AG10803 (cell line): ENCODE results near the gene IGF1.

Source experiments
- DNase-seq: peaks from one replicate; pipeline ENCODE4 v3.0.0; 2010; ENCODE audit warnings: low read depth
- H3K4me3 ChIP-seq: 2 replicates; pipeline ENCODE4 v1.5.1; 2011; ENCODE audit warnings: mild to moderate bottlenecking, low read length, control low read depth
- TF ChIP-seq, protein P1 (sequence below): conservative IDR thresholded peaks from 2 replicates; pipeline ENCODE4 v1.5.1; 2011; ENCODE audit warnings: mild to moderate bottlenecking, low read length, control low read depth, inconsistent platforms

IGF1 gene

DNA sequence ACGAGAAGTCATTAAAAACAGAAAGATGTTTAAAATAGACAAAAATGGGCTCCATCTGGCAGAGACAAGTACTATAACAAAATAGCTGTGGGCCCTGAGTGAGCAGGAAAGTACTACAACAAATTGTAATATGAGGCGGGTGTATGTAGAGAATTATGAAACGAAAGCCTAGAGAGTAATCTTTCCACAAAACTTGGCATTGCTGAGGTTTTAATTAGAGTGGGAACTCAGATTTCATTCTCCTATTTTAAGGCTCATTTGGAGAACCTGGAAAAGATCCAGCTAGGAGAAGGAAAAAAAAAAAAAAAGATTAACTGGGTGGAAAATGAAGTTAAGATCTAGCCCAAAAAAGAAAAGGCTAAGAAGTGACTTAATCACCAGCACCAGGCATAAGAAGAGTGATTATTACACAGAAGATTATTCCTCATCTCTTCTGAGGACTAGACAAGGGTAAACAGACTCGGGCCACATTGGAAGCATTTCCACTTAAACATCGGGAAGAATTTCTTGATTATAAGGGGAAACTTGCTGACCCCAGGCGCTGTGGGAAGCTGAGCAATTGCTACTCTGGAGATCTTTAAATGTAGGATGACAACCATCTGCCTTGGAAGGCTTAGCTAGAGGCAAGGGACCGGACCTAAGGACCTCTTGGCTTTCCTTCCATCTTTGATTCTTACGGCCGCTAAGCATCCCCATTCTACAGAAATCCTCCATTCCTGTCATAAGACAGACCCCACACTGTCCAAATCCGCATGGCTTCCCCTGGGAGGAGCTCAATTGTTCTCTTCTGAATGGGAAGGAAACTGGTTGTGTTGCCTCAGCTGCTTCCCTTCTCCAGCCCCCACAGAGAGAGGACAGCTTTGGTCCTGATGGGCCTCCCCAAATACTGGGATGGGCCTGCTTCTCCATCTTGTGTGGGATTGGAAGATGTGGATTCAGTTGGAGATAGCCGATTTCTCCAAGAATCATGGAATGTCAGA, 40.6 kb downstream of the IGF1 start:
- no peak overlapping the region for H3K4me3 ChIP-seq
- peak; percentile 20 for DNase-seq
- TF ChIP-seq, protein P1, sequence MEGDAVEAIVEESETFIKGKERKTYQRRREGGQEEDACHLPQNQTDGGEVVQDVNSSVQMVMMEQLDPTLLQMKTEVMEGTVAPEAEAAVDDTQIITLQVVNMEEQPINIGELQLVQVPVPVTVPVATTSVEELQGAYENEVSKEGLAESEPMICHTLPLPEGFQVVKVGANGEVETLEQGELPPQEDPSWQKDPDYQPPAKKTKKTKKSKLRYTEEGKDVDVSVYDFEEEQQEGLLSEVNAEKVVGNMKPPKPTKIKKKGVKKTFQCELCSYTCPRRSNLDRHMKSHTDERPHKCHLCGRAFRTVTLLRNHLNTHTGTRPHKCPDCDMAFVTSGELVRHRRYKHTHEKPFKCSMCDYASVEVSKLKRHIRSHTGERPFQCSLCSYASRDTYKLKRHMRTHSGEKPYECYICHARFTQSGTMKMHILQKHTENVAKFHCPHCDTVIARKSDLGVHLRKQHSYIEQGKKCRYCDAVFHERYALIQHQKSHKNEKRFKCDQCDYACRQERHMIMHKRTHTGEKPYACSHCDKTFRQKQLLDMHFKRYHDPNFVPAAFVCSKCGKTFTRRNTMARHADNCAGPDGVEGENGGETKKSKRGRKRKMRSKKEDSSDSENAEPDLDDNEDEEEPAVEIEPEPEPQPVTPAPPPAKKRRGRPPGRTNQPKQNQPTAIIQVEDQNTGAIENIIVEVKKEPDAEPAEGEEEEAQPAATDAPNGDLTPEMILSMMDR: no peak

DNA sequence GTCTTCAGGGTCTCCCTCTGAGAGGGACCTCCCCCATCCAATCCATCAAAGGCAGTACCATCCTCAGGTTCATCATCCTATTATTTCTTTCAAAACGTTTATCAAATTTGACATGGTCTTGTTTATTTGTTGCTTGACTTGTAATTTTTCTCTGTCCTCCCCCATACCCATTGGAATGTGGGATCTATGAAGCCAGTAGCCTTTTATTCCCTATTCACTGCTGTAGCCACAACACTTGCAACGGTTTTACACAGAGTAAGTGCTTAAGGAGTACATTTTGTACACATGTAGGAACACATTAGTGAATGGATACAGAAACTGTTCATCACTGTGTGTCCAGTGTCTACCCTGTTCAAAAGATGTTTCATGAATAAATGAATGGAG, 41.5 kb downstream of the IGF1 start:
- no peak overlapping the region for H3K4me3 ChIP-seq
- DNase-seq: no peak
- TF ChIP-seq, protein P1: no peak

DNA sequence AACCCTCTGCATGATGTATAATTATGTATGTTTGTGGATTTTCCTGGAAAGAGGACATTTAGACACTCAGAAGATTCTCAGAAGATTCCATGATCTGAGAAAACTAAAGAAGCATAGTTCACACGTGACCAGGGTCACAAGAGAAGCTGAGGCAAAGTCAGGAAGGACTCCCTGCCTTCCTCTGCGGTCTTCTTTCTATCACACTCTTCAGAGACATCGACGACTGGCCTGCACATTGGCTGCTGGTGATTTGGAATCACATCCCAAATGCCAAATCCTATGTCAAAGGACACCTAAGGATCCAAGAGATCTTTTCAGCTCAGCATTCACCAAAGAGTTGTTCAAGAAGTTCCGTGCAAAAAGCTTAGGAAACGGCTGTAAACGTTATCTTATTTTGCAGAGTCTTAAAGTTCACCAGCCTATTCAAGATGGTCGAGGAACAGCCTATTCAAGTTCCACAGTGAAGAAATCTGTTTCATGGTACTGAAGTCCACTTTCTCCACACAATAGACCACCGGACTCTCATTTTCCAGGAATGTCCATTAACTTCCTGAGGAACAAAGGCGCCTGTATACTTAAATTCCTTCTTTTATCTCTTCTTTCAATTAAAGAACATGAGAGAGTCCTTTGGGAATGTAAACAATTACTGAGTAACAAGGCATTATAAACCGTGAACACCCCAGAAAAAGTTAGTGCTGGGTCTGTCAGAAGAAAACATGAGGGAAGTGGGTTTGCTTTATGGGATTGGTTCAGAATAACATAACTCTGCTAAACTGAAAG, 42.1 kb downstream of the IGF1 start:
- DNase-seq: peak; percentile 45
- no peak overlapping the region for H3K4me3 ChIP-seq
- TF ChIP-seq, protein P1: no peak

DNA sequence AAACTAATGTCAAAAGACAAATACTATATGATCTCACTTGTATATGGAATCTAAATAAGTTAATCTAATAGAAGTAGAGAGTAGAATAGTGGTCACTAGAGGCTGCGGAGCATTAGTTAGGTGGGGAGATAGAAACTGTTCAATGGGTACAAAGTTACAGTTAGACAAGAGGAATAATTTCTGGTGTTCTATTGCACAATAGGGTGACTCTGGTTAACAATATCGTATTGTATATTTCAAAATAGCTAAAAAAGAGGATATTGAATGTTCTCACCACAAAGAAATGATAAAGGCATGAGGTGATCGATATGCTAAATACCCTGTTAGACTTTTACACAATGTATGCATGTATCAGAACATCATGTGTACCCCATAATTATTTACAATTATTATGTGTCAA, 42.9 kb downstream of the IGF1 start:
- TF ChIP-seq, protein P1: no peak
- H3K4me3 ChIP-seq: no peak overlapping the region
- DNase-seq: no peak

DNA sequence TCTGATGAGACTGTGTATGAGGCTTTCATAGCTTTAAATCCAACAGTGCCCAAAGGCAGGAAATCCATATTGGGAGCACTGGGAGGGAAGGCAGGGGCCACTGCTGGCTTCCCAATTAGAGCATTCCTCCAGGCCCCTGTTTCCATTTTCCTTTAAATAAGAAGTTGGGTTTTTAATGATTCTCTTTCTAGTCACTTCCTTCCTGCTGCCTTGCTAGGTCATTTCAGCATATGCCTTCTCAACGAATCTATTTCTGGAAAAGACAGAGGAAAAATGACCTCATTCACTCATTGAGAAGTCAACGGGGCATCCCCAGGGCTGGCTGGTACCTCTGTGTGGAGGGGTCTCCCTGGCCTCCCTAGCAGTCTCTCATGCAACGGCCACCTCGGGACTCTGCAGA, 43.5 kb downstream of the IGF1 start:
- TF ChIP-seq, protein P1: no peak
- DNase-seq: no peak
- no peak overlapping the region for H3K4me3 ChIP-seq

DNA sequence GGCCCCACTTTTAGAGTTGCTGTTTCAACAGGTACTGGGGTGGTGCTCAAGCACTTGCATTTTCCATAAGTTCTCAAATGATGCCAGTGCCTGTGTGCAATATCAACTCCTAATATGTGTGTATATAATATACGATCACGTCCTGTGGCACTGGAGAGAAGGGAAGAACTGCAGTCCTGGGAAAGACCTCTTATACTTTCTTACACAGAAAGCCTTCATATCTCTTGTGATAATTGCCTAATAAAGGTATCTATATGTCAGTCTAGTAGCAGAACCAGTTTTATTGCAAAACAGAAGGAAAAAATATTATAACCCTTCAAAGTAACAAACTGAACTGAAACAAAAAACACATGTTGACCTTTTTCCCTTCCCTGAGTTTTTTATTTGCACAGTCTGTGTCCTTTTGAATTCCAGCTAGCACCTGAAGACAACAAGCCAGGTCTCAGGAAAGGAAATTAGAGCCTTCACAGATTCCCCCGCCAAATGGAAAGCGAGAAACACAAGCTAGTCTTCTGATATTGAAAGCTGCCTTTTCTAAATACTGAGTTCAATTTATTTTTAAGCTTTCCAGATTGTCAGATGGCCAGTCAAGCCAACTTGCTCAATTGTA, 44.4 kb downstream of the IGF1 start:
- DNase-seq: no peak
- H3K4me3 ChIP-seq: no peak overlapping the region
- TF ChIP-seq, protein P1: no peak
